Measurements from ENCODE around the gene PTPRF.

GRCh38 chr1:43606624-43607023 lies 75.9 kb downstream of the PTPRF start:
- TF ChIP-seq CTCF (IDR thresholded peaks at IDR 0.05; ENCODE audit: low read depth, low read length, poor library complexity, severe bottlenecking) (no peak), EZH2phosphoT487 (IDR thresholded peaks at IDR 0.05; ENCODE audit: borderline replicate concordance, low read length) (no peak)
